Measurements from ENCODE around the gene ZMYM1. TPM values are rescaled to one million over a fixed set of nuclear protein-coding genes. Genes with fewer than 3 reads are reported as not detected.
A peak's percentile ranks its signal among the peaks of the same experiment; 100 is the strongest.

The ZMYM1 gene
- polyA plus RNA-seq (2013, experiment 1 of 2): 11.0 TPM
- polyA plus RNA-seq (2013, experiment 2 of 2): 11.6 TPM

- Histone ChIP-seq H4K8ac (ENCODE audit: low read depth, low read length) (peak within 1 kb of the TSS; percentile 99), H3K79me1 (ENCODE audit: low read length) (peaks cover 2% of the 10 kb centered on the region), H3K79me2 (ENCODE audit: control insufficient read depth, insufficient read depth, low read length) (peaks cover 30% of the 10 kb centered on the region), H3K4me1 (ENCODE audit: control insufficient read depth, low read depth, low read length) (no peaks in the 10 kb centered on the region), H3K27me3 (ENCODE audit: insufficient read depth, low read length, poor library complexity) (no peaks in the 10 kb centered on the region), H3K27ac (ENCODE audit: low read depth, low read length) (peak within 1 kb of the TSS; percentile 84), H2BK5ac (ENCODE audit: low read length) (peak within 1 kb of the TSS; percentile 52), H3K18ac (ENCODE audit: low read length) (peak within 1 kb of the TSS; percentile 77), H3K9ac (ENCODE audit: low read length) (peak within 1 kb of the TSS; percentile 99), H2AK5ac (ENCODE audit: low read length) (no peak within 1 kb of the TSS), H3K23ac (ENCODE audit: low read length) (no peak within 1 kb of the TSS), H3K4me3 (ENCODE audit: low read length) (peak within 1 kb of the TSS; percentile 99), H3K56ac (ENCODE audit: low read length) (peak within 1 kb of the TSS; percentile 94), H3K4ac (ENCODE audit: low read depth, low read length) (peak within 1 kb of the TSS; percentile 41), H3K36me3 (ENCODE audit: control insufficient read depth, insufficient read depth, low read length) (no peaks in the 10 kb centered on the region), H2BK15ac (replicated peaks; ENCODE audit: low read depth) (peak within 1 kb of the TSS; percentile 39), H3K4me2 (ENCODE audit: low read length) (peak within 1 kb of the TSS; percentile 84), H4K5ac (ENCODE audit: low read length) (no peak within 1 kb of the TSS), H2BK120ac (ENCODE audit: low read depth, low read length) (no peak within 1 kb of the TSS)
- DNase-seq: peak; percentile 97
- no CpG with 5 or more reads among the region's 52 CpGs for WGBS (ENCODE audit: extremely low coverage, insufficient coverage, low lambda C conversion rate)
These were observed at the start of gene ZMYM1 for GRCh38 chr1:35079003-35079930. TSS of gene ZMYM1 (plus strand) at chr1:35079385. CDS start at chr1:35093988, 14,603 bp downstream.

DNA sequence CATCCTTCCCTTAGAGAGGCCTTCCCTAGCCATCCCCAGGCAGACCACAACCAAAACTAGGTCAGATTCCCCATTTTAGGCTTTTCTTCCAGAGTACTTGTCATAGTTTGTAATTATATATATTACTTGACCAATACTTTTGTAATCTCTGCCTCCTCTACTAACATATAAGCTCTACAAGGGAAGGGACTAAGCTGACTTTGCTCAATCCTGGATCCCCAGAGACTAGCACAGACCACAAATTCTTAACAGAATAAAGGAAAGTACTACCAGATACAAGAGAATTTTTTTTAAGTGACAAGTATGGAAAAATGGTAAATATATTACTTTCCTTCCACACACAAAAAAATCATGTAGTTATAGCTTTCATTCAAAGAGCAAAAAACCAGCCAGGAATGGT, 49.4 kb upstream of the ZMYM1 start:
- Histone ChIP-seq H3K4me3 (ENCODE audit: low read length) (no peak overlapping the region), H3K4ac (ENCODE audit: low read depth, low read length) (no peak overlapping the region), H3K27ac (ENCODE audit: low read depth, low read length) (no peak overlapping the region), H4K5ac (ENCODE audit: low read length) (no peak overlapping the region), H3K18ac (ENCODE audit: low read length) (no peak overlapping the region), H4K8ac (ENCODE audit: low read depth, low read length) (no peak overlapping the region), H3K56ac (ENCODE audit: low read length) (no peak overlapping the region), H2BK15ac (replicated peaks; ENCODE audit: low read depth) (no peak overlapping the region), H3K9ac (ENCODE audit: low read length) (no peak overlapping the region), H3K36me3 (ENCODE audit: control insufficient read depth, insufficient read depth, low read length) (no peaks in the 10 kb centered on the region), H3K79me1 (ENCODE audit: low read length) (no peaks in the 10 kb centered on the region), H3K23ac (ENCODE audit: low read length) (no peak overlapping the region), H2AK5ac (ENCODE audit: low read length) (no peak overlapping the region), H3K4me2 (ENCODE audit: low read length) (no peak overlapping the region), H2BK5ac (ENCODE audit: low read length) (no peak overlapping the region), H3K79me2 (ENCODE audit: control insufficient read depth, insufficient read depth, low read length) (no peaks in the 10 kb centered on the region), H2BK120ac (ENCODE audit: low read depth, low read length) (no peak overlapping the region), H3K27me3 (ENCODE audit: insufficient read depth, low read length, poor library complexity) (no peaks in the 10 kb centered on the region), H3K4me1 (ENCODE audit: control insufficient read depth, low read depth, low read length) (no peaks in the 10 kb centered on the region)
- no peak for DNase-seq

GRCh38 chr1:35030338-35030737, 48.8 kb upstream of the ZMYM1 start:
- Histone ChIP-seq H3K9ac (ENCODE audit: low read length) (no peak overlapping the region), H3K79me1 (ENCODE audit: low read length) (no peaks in the 10 kb centered on the region), H3K4me3 (ENCODE audit: low read length) (no peak overlapping the region), H3K4ac (ENCODE audit: low read depth, low read length) (no peak overlapping the region), H4K5ac (ENCODE audit: low read length) (no peak overlapping the region), H2BK15ac (replicated peaks; ENCODE audit: low read depth) (no peak overlapping the region), H2BK120ac (ENCODE audit: low read depth, low read length) (no peak overlapping the region), H3K27ac (ENCODE audit: low read depth, low read length) (no peak overlapping the region), H3K23ac (ENCODE audit: low read length) (no peak overlapping the region), H4K8ac (ENCODE audit: low read depth, low read length) (no peak overlapping the region), H3K79me2 (ENCODE audit: control insufficient read depth, insufficient read depth, low read length) (no peaks in the 10 kb centered on the region), H3K4me1 (ENCODE audit: control insufficient read depth, low read depth, low read length) (no peaks in the 10 kb centered on the region), H3K18ac (ENCODE audit: low read length) (no peak overlapping the region), H3K56ac (ENCODE audit: low read length) (no peak overlapping the region), H3K27me3 (ENCODE audit: insufficient read depth, low read length, poor library complexity) (no peaks in the 10 kb centered on the region), H3K36me3 (ENCODE audit: control insufficient read depth, insufficient read depth, low read length) (no peaks in the 10 kb centered on the region), H3K4me2 (ENCODE audit: low read length) (no peak overlapping the region), H2BK5ac (ENCODE audit: low read length) (no peak overlapping the region), H2AK5ac (ENCODE audit: low read length) (no peak overlapping the region)
- DNase-seq: no peak
- no CpG with 5 or more reads among the region's 5 CpGs for WGBS (ENCODE audit: extremely low coverage, insufficient coverage, low lambda C conversion rate)

- H3K4ac ChIP-seq (ENCODE audit: low read depth, low read length): no peak overlapping the region
- H2BK15ac ChIP-seq (replicated peaks; ENCODE audit: low read depth): no peak overlapping the region
- no peaks in the 10 kb centered on the region for H3K4me1 ChIP-seq (ENCODE audit: control insufficient read depth, low read depth, low read length)
- WGBS (ENCODE audit: extremely low coverage, insufficient coverage, low lambda C conversion rate): no CpG with 5 or more reads among the region's 17 CpGs
- H3K56ac ChIP-seq (ENCODE audit: low read length): peak overlapping the region; percentile 99
- no peaks in the 10 kb centered on the region for H3K79me2 ChIP-seq (ENCODE audit: control insufficient read depth, insufficient read depth, low read length)
- H3K27ac ChIP-seq (ENCODE audit: low read depth, low read length): no peak overlapping the region
- H3K79me1 ChIP-seq (ENCODE audit: low read length): no peaks in the 10 kb centered on the region
- H3K27me3 ChIP-seq (ENCODE audit: insufficient read depth, low read length, poor library complexity): no peaks in the 10 kb centered on the region
- no peak overlapping the region for H2BK120ac ChIP-seq (ENCODE audit: low read depth, low read length)
- peak; percentile 59 for DNase-seq
- peak overlapping the region; percentile 77 for H3K4me2 ChIP-seq (ENCODE audit: low read length)
- H2BK5ac ChIP-seq (ENCODE audit: low read length): no peak overlapping the region
- no peak overlapping the region for H4K8ac ChIP-seq (ENCODE audit: low read depth, low read length)
- H3K9ac ChIP-seq (ENCODE audit: low read length): peak overlapping the region; percentile 65
- no peak overlapping the region for H3K23ac ChIP-seq (ENCODE audit: low read length)
- H2AK5ac ChIP-seq (ENCODE audit: low read length): no peak overlapping the region
- no peak overlapping the region for H4K5ac ChIP-seq (ENCODE audit: low read length)
- peak overlapping the region; percentile 67 for H3K4me3 ChIP-seq (ENCODE audit: low read length)
- no peaks in the 10 kb centered on the region for H3K36me3 ChIP-seq (ENCODE audit: control insufficient read depth, insufficient read depth, low read length)
- no peak overlapping the region for H3K18ac ChIP-seq (ENCODE audit: low read length)
These were observed 48.3 kb upstream of the ZMYM1 start for GRCh38 chr1:35030756-35031446.

- Histone ChIP-seq H3K4me2 (ENCODE audit: low read length) (no peak overlapping the region), H2AK5ac (ENCODE audit: low read length) (no peak overlapping the region), H3K4me1 (ENCODE audit: control insufficient read depth, low read depth, low read length) (no peaks in the 10 kb centered on the region), H3K56ac (ENCODE audit: low read length) (no peak overlapping the region), H3K36me3 (ENCODE audit: control insufficient read depth, insufficient read depth, low read length) (no peaks in the 10 kb centered on the region), H2BK5ac (ENCODE audit: low read length) (no peak overlapping the region), H3K27ac (ENCODE audit: low read depth, low read length) (no peak overlapping the region), H3K27me3 (ENCODE audit: insufficient read depth, low read length, poor library complexity) (no peaks in the 10 kb centered on the region), H3K4ac (ENCODE audit: low read depth, low read length) (no peak overlapping the region), H3K79me1 (ENCODE audit: low read length) (no peaks in the 10 kb centered on the region), H2BK120ac (ENCODE audit: low read depth, low read length) (no peak overlapping the region), H4K5ac (ENCODE audit: low read length) (no peak overlapping the region), H2BK15ac (replicated peaks; ENCODE audit: low read depth) (no peak overlapping the region), H3K18ac (ENCODE audit: low read length) (no peak overlapping the region), H3K79me2 (ENCODE audit: control insufficient read depth, insufficient read depth, low read length) (no peaks in the 10 kb centered on the region), H3K9ac (ENCODE audit: low read length) (no peak overlapping the region), H3K23ac (ENCODE audit: low read length) (no peak overlapping the region), H4K8ac (ENCODE audit: low read depth, low read length) (no peak overlapping the region), H3K4me3 (ENCODE audit: low read length) (no peak overlapping the region)
- DNase-seq: no peak
- WGBS (ENCODE audit: extremely low coverage, insufficient coverage, low lambda C conversion rate): no CpG with 5 or more reads among the region's 1 CpG
These were observed 46.8 kb upstream of the ZMYM1 start for GRCh38 chr1:35032384-35032739.

All from mesendoderm (in vitro differentiated cells).